ENCODE results near the gene ZNF574. TPM values are rescaled to one million over a fixed set of nuclear protein-coding genes. Genes with fewer than 3 reads are reported as not detected.

Gene ZNF574
- total RNA-seq: 10 to 100 TPM in 3 of 9 donors, 1 to 10 TPM in 6; 6.3 to 17.7 (median 8.8) TPM
- 1 to 10 TPM; 5.1 to 6.9 TPM for polyA plus RNA-seq
- long read RNA-seq, donor 1, transcript ZNF574-202 (2 exons, 2,940 nt): major isoform, 7 of 13 reads
- long read RNA-seq, donor 1, partial matches to known transcripts: 0 of 13 reads
- long read RNA-seq, donor 1, other reads (novel, unspliced or antisense): 6 of 13 reads
- long read RNA-seq, donor 2, transcript ZNF574-202 (2 exons, 2,940 nt): major isoform, 21 of 39 reads
- long read RNA-seq, donor 2, partial matches to known transcripts: 16 of 39 reads
- long read RNA-seq, donor 2, other reads (novel, unspliced or antisense): 2 of 39 reads
- long read RNA-seq, donor 3, transcript ZNF574-202 (2 exons, 2,940 nt): major isoform, 8 of 17 reads
- long read RNA-seq, donor 3, partial matches to known transcripts: 0 of 17 reads
- long read RNA-seq, donor 3, other reads (novel, unspliced or antisense): 9 of 17 reads

GRCh38 chr19:42075616-42076379 is at the start of gene ZNF574:
TSS of gene ZNF574 (plus strand) at chr19:42076166. CDS start at chr19:42078607, 2,441 bp downstream.
- peak within 1 kb of the TSS; percentile 62 to 96 (median 86) for H3K4me3 ChIP-seq
- intact Hi-C loops (cut with DNase I): loop anchor here in 3 of 10 donors (1.0 to 5.0 kb wide), 5 partner anchors 37 to 193 kb away; partner anchors contain the start of genes ARHGEF1 (in 1 of the 3), ATP1A3 (in 1 of the 3) and RABAC1 (in 1 of the 3)
- 0 to 1% (median 0%) methylated on average over 58 to 80 of the region's 80 CpGs for WGBS, 4 donors

GRCh38 chr19:42028304-42029216 is 47.4 kb upstream of the ZNF574 start:
- DNase-seq (peak in 2 of 5 donors; percentile 5 to 47), ATAC-seq (no peak)
- Histone ChIP-seq H3K36me3 (no peaks in the 10 kb centered on the region), H3K4me3 (no peak overlapping the region), H3K27ac (no peak overlapping the region), H3K27me3 (peaks cover 0 to 11% (median 0%) of the 10 kb centered on the region in 9 donors), H3K9me3 (no peaks in the 10 kb centered on the region), H3K4me1 (peaks cover 0 to 19% (median 5%) of the 10 kb centered on the region in 12 donors)
- 54 to 63% (median 59%) methylated on average over 8 of the region's 8 CpGs for WGBS, 4 donors
- TF ChIP-seq, protein P1, sequence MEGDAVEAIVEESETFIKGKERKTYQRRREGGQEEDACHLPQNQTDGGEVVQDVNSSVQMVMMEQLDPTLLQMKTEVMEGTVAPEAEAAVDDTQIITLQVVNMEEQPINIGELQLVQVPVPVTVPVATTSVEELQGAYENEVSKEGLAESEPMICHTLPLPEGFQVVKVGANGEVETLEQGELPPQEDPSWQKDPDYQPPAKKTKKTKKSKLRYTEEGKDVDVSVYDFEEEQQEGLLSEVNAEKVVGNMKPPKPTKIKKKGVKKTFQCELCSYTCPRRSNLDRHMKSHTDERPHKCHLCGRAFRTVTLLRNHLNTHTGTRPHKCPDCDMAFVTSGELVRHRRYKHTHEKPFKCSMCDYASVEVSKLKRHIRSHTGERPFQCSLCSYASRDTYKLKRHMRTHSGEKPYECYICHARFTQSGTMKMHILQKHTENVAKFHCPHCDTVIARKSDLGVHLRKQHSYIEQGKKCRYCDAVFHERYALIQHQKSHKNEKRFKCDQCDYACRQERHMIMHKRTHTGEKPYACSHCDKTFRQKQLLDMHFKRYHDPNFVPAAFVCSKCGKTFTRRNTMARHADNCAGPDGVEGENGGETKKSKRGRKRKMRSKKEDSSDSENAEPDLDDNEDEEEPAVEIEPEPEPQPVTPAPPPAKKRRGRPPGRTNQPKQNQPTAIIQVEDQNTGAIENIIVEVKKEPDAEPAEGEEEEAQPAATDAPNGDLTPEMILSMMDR (IDR thresholded peaks at IDR 0.05): peak in 11 of 12 donors; percentile 7 to 44 (median 23)
- no peak for TF ChIP-seq POLR2A (IDR thresholded peaks at IDR 0.05)
- intact Hi-C loops (cut with DNase I): no loop called here

More at GRCh38 chr19:42075616-42076379, at the start of gene ZNF574:
- ATAC-seq: peak; percentile 98 to 100 (median 99)
- peaks cover 0 to 26% (median 17%) of the 10 kb centered on the region in 12 donors for H3K4me1 ChIP-seq
- no peaks in the 10 kb centered on the region for H3K27me3 ChIP-seq
- no peaks in the 10 kb centered on the region for H3K9me3 ChIP-seq
- peak within 1 kb of the TSS; percentile 89 to 99 (median 94) for H3K27ac ChIP-seq
- TF ChIP-seq POLR2A (IDR thresholded peaks at IDR 0.05): peak in 1 of 2 donors; percentile 74
- TF ChIP-seq, protein P1 (IDR thresholded peaks at IDR 0.05): no peak
- H3K36me3 ChIP-seq: peaks cover 2 to 28% (median 24%) of the 10 kb centered on the region in 9 donors
- peak; percentile 98 to 99 (median 99) for DNase-seq

GRCh38 chr19:42030645-42031440 is 45.1 kb upstream of the ZNF574 start:
- intact Hi-C loops (cut with DNase I): loop anchor here in 2 of 10 donors (5.0 kb wide), 1 partner anchor 34 kb away; no protein-coding TSS in a partner anchor
- H3K4me1 ChIP-seq: peaks cover 0 to 4% (median 0%) of the 10 kb centered on the region in 12 donors
- ATAC-seq (no peak), DNase-seq (peak in 2 of 5 donors; percentile 6 to 7)
- no peaks in the 10 kb centered on the region for H3K9me3 ChIP-seq
- TF ChIP-seq, protein P1 (IDR thresholded peaks at IDR 0.05): no peak
- TF ChIP-seq POLR2A (IDR thresholded peaks at IDR 0.05): no peak
- H3K27me3 ChIP-seq: peaks cover 0 to 11% (median 0%) of the 10 kb centered on the region in 9 donors
- WGBS, 4 donors: 83 to 89% (median 87%) methylated on average over 7 of the region's 7 CpGs
- no peak overlapping the region for H3K4me3 ChIP-seq
- no peaks in the 10 kb centered on the region for H3K36me3 ChIP-seq
- H3K27ac ChIP-seq: no peak overlapping the region
